Measurements from ENCODE around the gene EP400.
A peak's percentile ranks its signal among the peaks of the same experiment; 100 is the strongest.

The EP400 gene

GRCh38 chr12:131923260-131923659 is 26.5 kb upstream of the EP400 start:
- no peak for DNase-seq (ENCODE audit: low read depth)
- TF ChIP-seq MAX (IDR thresholded peaks at IDR 0.05; ENCODE audit: low read depth, low read length) (no peak), POLR2A (IDR thresholded peaks at IDR 0.05; ENCODE audit: extremely low read depth, insufficient read length) (no peak), MYC (IDR thresholded peaks at IDR 0.05; ENCODE audit: low read depth, low read length) (no peak), CTCF (IDR thresholded peaks at IDR 0.05; ENCODE audit: low read depth, low read length) (no peak)

GRCh38 chr12:131927110-131928079 is 22.3 kb upstream of the EP400 start:
- TF ChIP-seq POLR2A (IDR thresholded peaks at IDR 0.05; ENCODE audit: extremely low read depth, insufficient read length) = no peak
- TF ChIP-seq MAX (IDR thresholded peaks at IDR 0.05; ENCODE audit: low read depth, low read length) = no peak
- no peak for TF ChIP-seq CTCF (IDR thresholded peaks at IDR 0.05; ENCODE audit: low read depth, low read length)
- TF ChIP-seq MYC (IDR thresholded peaks at IDR 0.05; ENCODE audit: low read depth, low read length) = no peak
- DNase-seq (ENCODE audit: low read depth) = no peak
- no peak overlapping the region for H3K4me3 ChIP-seq (ENCODE audit: low read depth, low read length)

More at GRCh38 chr12:131923260-131923659, 26.5 kb upstream of the EP400 start:
- no peak overlapping the region for H3K4me3 ChIP-seq (ENCODE audit: low read depth, low read length)

GRCh38 chr12:131928080-131928710 is 21.5 kb upstream of the EP400 start:
- peak overlapping the region; percentile 57 for H3K4me3 ChIP-seq (ENCODE audit: low read depth, low read length)
- no peak for DNase-seq (ENCODE audit: low read depth)
- TF ChIP-seq POLR2A (IDR thresholded peaks at IDR 0.05; ENCODE audit: extremely low read depth, insufficient read length) = no peak
- no peak for TF ChIP-seq MAX (IDR thresholded peaks at IDR 0.05; ENCODE audit: low read depth, low read length)
- no peak for TF ChIP-seq CTCF (IDR thresholded peaks at IDR 0.05; ENCODE audit: low read depth, low read length)
- TF ChIP-seq MYC (IDR thresholded peaks at IDR 0.05; ENCODE audit: low read depth, low read length) = no peak

GRCh38 chr12:131928711-131929580 is 20.8 kb upstream of the EP400 start, which contains the start of gene PUS1:
Gene PUS1, plus strand, starts transcription at chr12:131929276. Its CDS starts 447 bp downstream, at chr12:131929723.
- TF ChIP-seq POLR2A (IDR thresholded peaks at IDR 0.05; ENCODE audit: extremely low read depth, insufficient read length) (peak; percentile 60), MYC (IDR thresholded peaks at IDR 0.05; ENCODE audit: low read depth, low read length) (peak; percentile 99), MAX (IDR thresholded peaks at IDR 0.05; ENCODE audit: low read depth, low read length) (peak; percentile 99), CTCF (IDR thresholded peaks at IDR 0.05; ENCODE audit: low read depth, low read length) (no peak)
- peak within 1 kb of the TSS; percentile 76 for H3K4me3 ChIP-seq (ENCODE audit: low read depth, low read length)
- peak; percentile 98 for DNase-seq (ENCODE audit: low read depth)

Data from NB4 (cell line).